H1 (cell line): ENCODE results near the gene KTN1. TPM values are rescaled to one million over a fixed set of nuclear protein-coding genes. Genes with fewer than 3 reads are reported as not detected.

Source experiments
- KDM1A ChIP-seq: fragments of 200-600, 300-600 bp; sonication (generic); IDR thresholded peaks from 2 replicates; pipeline ENCODE4 v1.7.1; 2016; ENCODE audit warnings: mild to moderate bottlenecking, low read length, borderline replicate concordance
- TEAD4 ChIP-seq: IDR thresholded peaks from 2 replicates; pipeline ENCODE4 v1.6.1; 2012; ENCODE audit warnings: low read depth, low read length, inconsistent platforms, mixed read lengths
- polyA plus RNA-seq, 7 experiments: library from polyadenylated mRNA; depleted of rRNA in 3 of 7; stranded (reverse) in 5 of 7; unstranded in 2 of 7; fragments of >200 nt in 5 of 7; fragments of 200-250 nt in 2 of 7; gene quantifications; 1 replicate in 5 of 7; 2 replicates in 1 of 7; 4 replicates in 1 of 7; pipeline versions ENCODE4 v1.2.1 to v1.2.3, GENCODE V29; 2011 to 2013; ENCODE audit warnings: missing spikeins in 2 of 7, mixed read lengths in 2 of 7
- total RNA-seq: library from RNA; stranded (reverse); fragmentation: NEBNext Ultra II Directional; extraction: Animal tissue kit (Norgen Biotek cat#: 25700); gene quantifications from 2 replicates; pipeline ENCODE4 v1.2.1, GENCODE V29; 2021
- TF ChIP-seq, protein P1 (sequence below): fragments of 300-600 bp; sonication (generic); IDR thresholded peaks from 2 replicates; pipeline ENCODE4 v1.7.1; 2012; ENCODE audit warnings: low read length, moderate library complexity, mild to moderate bottlenecking, inconsistent platforms; ENCODE audit not compliant: insufficient replicate concordance

The KTN1 gene
- total and polyA plus RNA-seq, 2 of the 8 experiments (the other 6 are each of a cell fraction or from before 2014, with no cell fraction given) = 15.4 to 151 TPM

DNA sequence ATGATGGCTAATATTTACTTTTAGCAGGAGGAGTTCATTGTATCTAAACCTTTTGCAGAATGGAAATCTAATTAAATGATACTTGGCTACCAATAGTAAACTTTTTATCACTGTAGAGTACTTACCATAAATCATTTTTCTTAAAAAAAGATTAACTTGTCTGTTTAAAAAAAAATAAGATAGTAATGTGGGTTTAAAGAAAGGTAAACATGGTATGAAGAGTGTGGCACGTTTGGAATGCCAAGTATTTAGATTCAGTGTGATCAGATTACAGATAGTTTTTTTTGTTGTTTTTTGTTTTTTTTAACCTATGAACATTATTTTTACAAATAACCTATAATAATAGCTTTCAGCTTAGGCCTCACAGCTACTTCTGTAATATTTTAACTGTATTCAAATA, 25.8 kb downstream of the KTN1 start (continued):
- TF ChIP-seq, protein P1, sequence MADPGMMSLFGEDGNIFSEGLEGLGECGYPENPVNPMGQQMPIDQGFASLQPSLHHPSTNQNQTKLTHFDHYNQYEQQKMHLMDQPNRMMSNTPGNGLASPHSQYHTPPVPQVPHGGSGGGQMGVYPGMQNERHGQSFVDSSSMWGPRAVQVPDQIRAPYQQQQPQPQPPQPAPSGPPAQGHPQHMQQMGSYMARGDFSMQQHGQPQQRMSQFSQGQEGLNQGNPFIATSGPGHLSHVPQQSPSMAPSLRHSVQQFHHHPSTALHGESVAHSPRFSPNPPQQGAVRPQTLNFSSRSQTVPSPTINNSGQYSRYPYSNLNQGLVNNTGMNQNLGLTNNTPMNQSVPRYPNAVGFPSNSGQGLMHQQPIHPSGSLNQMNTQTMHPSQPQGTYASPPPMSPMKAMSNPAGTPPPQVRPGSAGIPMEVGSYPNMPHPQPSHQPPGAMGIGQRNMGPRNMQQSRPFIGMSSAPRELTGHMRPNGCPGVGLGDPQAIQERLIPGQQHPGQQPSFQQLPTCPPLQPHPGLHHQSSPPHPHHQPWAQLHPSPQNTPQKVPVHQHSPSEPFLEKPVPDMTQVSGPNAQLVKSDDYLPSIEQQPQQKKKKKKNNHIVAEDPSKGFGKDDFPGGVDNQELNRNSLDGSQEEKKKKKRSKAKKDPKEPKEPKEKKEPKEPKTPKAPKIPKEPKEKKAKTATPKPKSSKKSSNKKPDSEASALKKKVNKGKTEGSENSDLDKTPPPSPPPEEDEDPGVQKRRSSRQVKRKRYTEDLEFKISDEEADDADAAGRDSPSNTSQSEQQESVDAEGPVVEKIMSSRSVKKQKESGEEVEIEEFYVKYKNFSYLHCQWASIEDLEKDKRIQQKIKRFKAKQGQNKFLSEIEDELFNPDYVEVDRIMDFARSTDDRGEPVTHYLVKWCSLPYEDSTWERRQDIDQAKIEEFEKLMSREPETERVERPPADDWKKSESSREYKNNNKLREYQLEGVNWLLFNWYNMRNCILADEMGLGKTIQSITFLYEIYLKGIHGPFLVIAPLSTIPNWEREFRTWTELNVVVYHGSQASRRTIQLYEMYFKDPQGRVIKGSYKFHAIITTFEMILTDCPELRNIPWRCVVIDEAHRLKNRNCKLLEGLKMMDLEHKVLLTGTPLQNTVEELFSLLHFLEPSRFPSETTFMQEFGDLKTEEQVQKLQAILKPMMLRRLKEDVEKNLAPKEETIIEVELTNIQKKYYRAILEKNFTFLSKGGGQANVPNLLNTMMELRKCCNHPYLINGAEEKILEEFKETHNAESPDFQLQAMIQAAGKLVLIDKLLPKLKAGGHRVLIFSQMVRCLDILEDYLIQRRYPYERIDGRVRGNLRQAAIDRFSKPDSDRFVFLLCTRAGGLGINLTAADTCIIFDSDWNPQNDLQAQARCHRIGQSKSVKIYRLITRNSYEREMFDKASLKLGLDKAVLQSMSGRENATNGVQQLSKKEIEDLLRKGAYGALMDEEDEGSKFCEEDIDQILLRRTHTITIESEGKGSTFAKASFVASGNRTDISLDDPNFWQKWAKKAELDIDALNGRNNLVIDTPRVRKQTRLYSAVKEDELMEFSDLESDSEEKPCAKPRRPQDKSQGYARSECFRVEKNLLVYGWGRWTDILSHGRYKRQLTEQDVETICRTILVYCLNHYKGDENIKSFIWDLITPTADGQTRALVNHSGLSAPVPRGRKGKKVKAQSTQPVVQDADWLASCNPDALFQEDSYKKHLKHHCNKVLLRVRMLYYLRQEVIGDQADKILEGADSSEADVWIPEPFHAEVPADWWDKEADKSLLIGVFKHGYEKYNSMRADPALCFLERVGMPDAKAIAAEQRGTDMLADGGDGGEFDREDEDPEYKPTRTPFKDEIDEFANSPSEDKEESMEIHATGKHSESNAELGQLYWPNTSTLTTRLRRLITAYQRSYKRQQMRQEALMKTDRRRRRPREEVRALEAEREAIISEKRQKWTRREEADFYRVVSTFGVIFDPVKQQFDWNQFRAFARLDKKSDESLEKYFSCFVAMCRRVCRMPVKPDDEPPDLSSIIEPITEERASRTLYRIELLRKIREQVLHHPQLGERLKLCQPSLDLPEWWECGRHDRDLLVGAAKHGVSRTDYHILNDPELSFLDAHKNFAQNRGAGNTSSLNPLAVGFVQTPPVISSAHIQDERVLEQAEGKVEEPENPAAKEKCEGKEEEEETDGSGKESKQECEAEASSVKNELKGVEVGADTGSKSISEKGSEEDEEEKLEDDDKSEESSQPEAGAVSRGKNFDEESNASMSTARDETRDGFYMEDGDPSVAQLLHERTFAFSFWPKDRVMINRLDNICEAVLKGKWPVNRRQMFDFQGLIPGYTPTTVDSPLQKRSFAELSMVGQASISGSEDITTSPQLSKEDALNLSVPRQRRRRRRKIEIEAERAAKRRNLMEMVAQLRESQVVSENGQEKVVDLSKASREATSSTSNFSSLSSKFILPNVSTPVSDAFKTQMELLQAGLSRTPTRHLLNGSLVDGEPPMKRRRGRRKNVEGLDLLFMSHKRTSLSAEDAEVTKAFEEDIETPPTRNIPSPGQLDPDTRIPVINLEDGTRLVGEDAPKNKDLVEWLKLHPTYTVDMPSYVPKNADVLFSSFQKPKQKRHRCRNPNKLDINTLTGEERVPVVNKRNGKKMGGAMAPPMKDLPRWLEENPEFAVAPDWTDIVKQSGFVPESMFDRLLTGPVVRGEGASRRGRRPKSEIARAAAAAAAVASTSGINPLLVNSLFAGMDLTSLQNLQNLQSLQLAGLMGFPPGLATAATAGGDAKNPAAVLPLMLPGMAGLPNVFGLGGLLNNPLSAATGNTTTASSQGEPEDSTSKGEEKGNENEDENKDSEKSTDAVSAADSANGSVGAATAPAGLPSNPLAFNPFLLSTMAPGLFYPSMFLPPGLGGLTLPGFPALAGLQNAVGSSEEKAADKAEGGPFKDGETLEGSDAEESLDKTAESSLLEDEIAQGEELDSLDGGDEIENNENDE = peak; percentile 92
- TF ChIP-seq TEAD4 = peak; percentile 93
- no peak for TF ChIP-seq KDM1A
